22Rv1 (cell line): ENCODE measurements around the gene TRPC4.

ENCODE experiments used
- H3K27ac ChIP-seq: fragments of 450-650 bp; 2 replicates; pipeline ENCODE4 v1.5.1; 2017
- ZFX ChIP-seq: fragments of 450-650 bp; IDR thresholded peaks from 2 replicates; pipeline ENCODE4 v1.6.1; 2017; ENCODE audit warnings: antibody characterized with exemption, borderline replicate concordance
- TF ChIP-seq, protein P1 (sequence below): fragments of 450-650 bp; IDR thresholded peaks from 2 replicates; pipeline ENCODE4 v1.5.1; 2017; ENCODE audit warnings: mild to moderate bottlenecking

TRPC4 gene

DNA sequence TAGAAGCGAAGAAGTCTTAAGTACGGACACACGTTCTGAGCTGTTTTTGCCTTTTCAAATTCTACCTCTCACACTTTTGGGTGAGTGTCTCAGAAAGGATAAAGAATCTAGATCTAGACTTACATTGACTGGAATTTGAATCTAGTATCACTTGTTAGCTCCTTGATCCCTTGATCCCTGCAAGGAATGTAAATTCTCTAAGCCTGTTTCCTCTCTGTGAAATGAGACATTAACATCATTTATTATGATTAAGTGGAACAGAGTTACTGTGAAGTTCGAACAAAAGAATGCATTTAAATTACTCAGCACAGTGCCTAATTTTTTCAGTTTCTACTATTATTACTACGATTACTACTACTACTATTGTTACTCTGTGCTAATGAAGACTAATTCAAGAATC, 184.4 kb downstream of the TRPC4 start:
- no peak overlapping the region for H3K27ac ChIP-seq
- TF ChIP-seq, protein P1, sequence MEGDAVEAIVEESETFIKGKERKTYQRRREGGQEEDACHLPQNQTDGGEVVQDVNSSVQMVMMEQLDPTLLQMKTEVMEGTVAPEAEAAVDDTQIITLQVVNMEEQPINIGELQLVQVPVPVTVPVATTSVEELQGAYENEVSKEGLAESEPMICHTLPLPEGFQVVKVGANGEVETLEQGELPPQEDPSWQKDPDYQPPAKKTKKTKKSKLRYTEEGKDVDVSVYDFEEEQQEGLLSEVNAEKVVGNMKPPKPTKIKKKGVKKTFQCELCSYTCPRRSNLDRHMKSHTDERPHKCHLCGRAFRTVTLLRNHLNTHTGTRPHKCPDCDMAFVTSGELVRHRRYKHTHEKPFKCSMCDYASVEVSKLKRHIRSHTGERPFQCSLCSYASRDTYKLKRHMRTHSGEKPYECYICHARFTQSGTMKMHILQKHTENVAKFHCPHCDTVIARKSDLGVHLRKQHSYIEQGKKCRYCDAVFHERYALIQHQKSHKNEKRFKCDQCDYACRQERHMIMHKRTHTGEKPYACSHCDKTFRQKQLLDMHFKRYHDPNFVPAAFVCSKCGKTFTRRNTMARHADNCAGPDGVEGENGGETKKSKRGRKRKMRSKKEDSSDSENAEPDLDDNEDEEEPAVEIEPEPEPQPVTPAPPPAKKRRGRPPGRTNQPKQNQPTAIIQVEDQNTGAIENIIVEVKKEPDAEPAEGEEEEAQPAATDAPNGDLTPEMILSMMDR, result no peak
- no peak for TF ChIP-seq ZFX

DNA sequence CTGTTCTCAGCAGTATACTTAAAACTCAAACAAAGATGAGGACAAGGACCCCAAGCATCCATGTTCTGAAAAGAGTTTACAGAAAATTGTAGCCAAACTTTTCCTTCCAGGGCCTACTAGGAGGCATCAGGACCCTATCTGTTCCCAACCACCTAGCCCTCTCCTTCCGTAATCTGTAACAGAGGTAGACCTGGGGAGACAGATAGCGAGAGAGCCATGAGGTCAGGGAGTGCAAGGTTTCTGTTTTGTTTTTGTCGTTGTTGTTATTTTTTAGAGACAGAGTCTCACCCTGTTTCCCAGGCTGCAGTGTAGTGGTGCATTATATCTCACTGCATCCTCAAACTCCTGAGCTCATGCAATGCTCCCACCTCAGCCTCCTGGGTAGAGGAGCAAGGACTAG, 187.1 kb downstream of the TRPC4 start:
- no peak for TF ChIP-seq ZFX
- TF ChIP-seq, protein P1, result no peak

DNA sequence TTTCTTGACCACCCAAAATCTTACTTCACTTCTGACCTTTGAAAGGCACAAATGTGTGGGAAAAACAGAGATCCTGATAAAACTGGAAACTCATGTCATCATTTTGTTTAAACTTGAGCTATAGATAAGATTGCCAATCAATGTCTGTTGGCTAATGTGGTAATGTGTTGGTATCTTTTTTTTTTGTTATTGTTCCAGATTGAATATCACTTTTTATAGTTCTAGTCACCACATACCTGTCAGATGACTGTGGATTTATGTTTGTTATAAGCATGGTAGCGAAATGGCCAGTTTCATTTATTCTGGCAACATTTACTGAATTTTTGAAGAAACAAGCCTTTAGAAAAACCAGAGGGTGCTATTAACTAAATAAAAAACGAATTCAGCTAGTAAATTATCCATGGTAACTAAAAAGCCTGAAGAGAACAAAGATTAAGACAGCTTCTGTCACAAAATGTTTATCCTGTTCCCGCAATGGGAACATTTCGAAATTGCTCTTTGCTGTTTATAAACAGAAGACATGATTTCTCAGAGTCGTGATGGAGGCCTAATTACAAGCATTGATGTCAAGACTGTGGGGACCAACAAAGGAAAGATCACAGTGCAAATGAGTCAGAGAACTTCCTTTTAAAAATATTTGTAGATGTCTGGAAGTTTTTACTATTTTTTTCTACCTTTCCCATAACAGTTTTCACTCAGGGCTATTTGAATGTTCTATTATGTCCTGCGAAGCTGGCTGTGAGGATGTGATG, 188.1 kb downstream of the TRPC4 start:
- no peak overlapping the region for H3K27ac ChIP-seq
- no peak for TF ChIP-seq ZFX
- TF ChIP-seq, protein P1, result no peak

More for the DNA sequence above, 187.1 kb downstream of the TRPC4 start:
- H3K27ac ChIP-seq, result no peak overlapping the region

DNA sequence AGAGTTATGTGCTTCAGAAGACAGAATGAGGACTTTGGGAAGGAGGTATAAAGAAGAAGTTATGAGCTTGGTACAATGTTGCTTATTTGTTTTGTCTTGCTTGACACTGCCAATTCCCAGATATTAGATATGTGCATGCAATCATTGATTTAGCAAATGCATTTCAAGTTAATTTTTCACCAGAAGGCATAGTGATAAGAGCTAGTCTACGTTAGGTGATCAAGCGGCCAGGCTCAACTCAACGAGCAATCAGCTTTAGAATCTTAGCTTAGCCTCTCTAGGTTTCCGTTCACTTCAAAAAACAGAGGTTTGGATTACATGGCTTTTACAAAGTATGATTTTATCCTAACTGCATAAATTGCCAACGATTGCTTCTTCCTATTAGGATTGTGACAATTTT, 189.4 kb downstream of the TRPC4 start:
- H3K27ac ChIP-seq, result no peak overlapping the region
- TF ChIP-seq, protein P1, result no peak
- no peak for TF ChIP-seq ZFX

DNA sequence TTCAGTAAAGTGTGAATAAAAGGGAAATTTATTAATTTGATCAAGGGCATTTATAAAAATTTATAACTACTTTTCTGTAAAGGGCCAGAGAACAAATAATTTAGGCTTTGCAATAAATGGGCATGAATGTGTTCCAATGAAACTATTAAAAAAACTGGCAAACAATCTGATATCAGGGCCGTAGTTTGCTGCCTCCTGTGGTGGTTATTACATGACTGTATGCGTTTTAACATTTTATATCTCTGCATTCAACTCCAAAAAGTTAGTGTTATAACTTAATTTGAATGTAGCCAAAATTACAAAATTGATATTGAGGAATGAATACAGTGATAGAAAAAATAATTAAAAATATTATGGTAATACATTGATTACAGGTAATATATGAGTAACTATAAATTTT, 190.5 kb downstream of the TRPC4 start:
- no peak overlapping the region for H3K27ac ChIP-seq
- TF ChIP-seq, protein P1, result peak; percentile 38; the same call in 1 of the 2 replicates
- no peak for TF ChIP-seq ZFX

DNA sequence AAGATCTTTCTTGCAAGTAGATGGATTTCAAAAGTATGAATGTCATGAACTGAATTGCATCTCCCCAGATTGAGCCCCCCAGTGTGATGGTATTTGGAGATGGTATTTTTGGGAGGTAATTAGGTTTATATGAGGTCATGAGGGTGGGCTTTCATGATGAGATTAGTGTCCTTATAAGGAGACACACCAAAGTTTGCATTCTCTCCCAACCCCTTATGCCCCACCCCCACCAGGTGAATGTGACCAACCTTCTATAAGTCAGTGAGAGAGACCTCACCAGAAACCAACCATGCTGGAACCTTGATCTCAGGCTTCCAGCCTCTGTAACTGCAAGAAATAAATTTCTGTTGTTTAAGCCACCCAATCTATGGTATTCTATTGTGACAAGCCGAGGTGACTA, 199.7 kb downstream of the TRPC4 start:
- H3K27ac ChIP-seq, result no peak overlapping the region
- TF ChIP-seq, protein P1, result no peak
- no peak for TF ChIP-seq ZFX

DNA sequence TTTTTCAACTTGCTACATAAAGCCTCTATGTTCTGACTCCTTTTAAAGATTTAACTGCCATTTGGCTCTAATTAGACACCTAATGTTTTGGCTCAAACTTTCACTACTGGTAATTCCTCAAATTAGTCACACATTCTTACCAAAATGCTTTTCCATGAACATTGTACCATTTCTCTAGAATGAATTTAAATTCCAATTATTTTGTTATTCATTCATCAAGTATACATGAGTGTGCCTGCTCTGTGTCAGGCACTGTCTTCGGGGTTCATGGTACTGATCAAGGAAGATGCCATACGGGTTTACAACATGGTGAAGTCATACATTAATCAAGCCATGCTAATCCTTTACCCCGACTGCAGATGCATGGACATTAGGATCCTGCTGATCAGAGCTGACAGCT, 201.9 kb downstream of the TRPC4 start:
- TF ChIP-seq ZFX, result no peak
- TF ChIP-seq, protein P1, result no peak
- H3K27ac ChIP-seq, result no peak overlapping the region
